GM21360 (cell line): Measurements from ENCODE around the gene HAUS7.

Source experiments
- ATAC-seq: cut with Tn5 transposase; IDR thresholded peaks from one replicate; pipeline ENCODE4 v1.9.1; 2021; ENCODE audit warnings: mild to moderate bottlenecking, moderate library complexity; ENCODE audit not compliant: unreplicated experiment

HAUS7 gene

GRCh38 chrX:153441981-153442380, 28.4 kb downstream of the HAUS7 start:
- no peak for ATAC-seq

- no peak for ATAC-seq
Observed at GRCh38 chrX:153441296-153441695, 29.1 kb downstream of the HAUS7 start.

GRCh38 chrX:153440556-153441135, 29.7 kb downstream of the HAUS7 start:
- no peak for ATAC-seq

- no peak for ATAC-seq
Observed at GRCh38 chrX:153439977-153440376, 30.4 kb downstream of the HAUS7 start.

GRCh38 chrX:153438532-153438931, 31.8 kb downstream of the HAUS7 start:
- no peak for ATAC-seq

- ATAC-seq, result no peak
Observed at GRCh38 chrX:153435845-153436244, 34.5 kb downstream of the HAUS7 start.

- ATAC-seq, result no peak
Observed at GRCh38 chrX:153434801-153435200, 35.6 kb downstream of the HAUS7 start.

- no peak for ATAC-seq
Observed at GRCh38 chrX:153433781-153434285, 36.5 kb downstream of the HAUS7 start.

GRCh38 chrX:153433161-153433680, 37.2 kb downstream of the HAUS7 start:
- ATAC-seq, result no peak

- ATAC-seq, result no peak
Observed at GRCh38 chrX:153430796-153431195, 39.6 kb downstream of the HAUS7 start.

GRCh38 chrX:153426204-153426603, 44.2 kb downstream of the HAUS7 start:
- ATAC-seq, result no peak

- ATAC-seq, result no peak
Observed at GRCh38 chrX:153423652-153424051, 46.7 kb downstream of the HAUS7 start.

GRCh38 chrX:153421856-153422255, 48.5 kb downstream of the HAUS7 start:
- ATAC-seq, result no peak

GRCh38 chrX:153420851-153421599, 49.4 kb downstream of the HAUS7 start:
- ATAC-seq, result no peak

- ATAC-seq, result no peak
Observed at GRCh38 chrX:153417637-153418036, 52.7 kb downstream of the HAUS7 start.

- no peak for ATAC-seq
Observed at GRCh38 chrX:153416781-153417450, 53.5 kb downstream of the HAUS7 start.

- ATAC-seq, result no peak
Observed at GRCh38 chrX:153414856-153415510, 55.4 kb downstream of the HAUS7 start.

GRCh38 chrX:153413731-153414130, 56.6 kb downstream of the HAUS7 start:
- no peak for ATAC-seq

GRCh38 chrX:153412746-153413720, 57.3 kb downstream of the HAUS7 start:
- ATAC-seq, result no peak

- ATAC-seq, result no peak
Observed at GRCh38 chrX:153411988-153412574, 58.3 kb downstream of the HAUS7 start.
